ENCODE results near the gene EPHA4.

Gene EPHA4

GRCh38 chr2:221392228-221392881 lies 179.7 kb downstream of the EPHA4 start:
- DNase-seq, result no peak
- no peak for ATAC-seq

- ATAC-seq, result no peak
- DNase-seq, result no peak
Observed at GRCh38 chr2:221390878-221391277, 181.2 kb downstream of the EPHA4 start.

- DNase-seq (no peak), ATAC-seq (no peak)
Observed at GRCh38 chr2:221389904-221390303, 182.2 kb downstream of the EPHA4 start.

- no peak for DNase-seq
- no peak for ATAC-seq
Observed at GRCh38 chr2:221389421-221389820, 182.7 kb downstream of the EPHA4 start.

GRCh38 chr2:221388891-221389290 lies 183.2 kb downstream of the EPHA4 start:
- no peak for ATAC-seq
- no peak for DNase-seq

GRCh38 chr2:221385716-221386115 lies 186.4 kb downstream of the EPHA4 start:
- ATAC-seq (no peak), DNase-seq (no peak)

GRCh38 chr2:221381928-221382488 lies 190.1 kb downstream of the EPHA4 start:
- ATAC-seq (no peak), DNase-seq (no peak)

- no peak for ATAC-seq
Observed at GRCh38 chr2:221380686-221381085, 191.4 kb downstream of the EPHA4 start.

GRCh38 chr2:221380062-221380461 lies 192.0 kb downstream of the EPHA4 start:
- DNase-seq (no peak), ATAC-seq (no peak)

More at GRCh38 chr2:221380686-221381085, 191.4 kb downstream of the EPHA4 start:
- DNase-seq, result no peak

GRCh38 chr2:221377597-221377996 lies 194.5 kb downstream of the EPHA4 start:
- no peak for ATAC-seq
- DNase-seq, result no peak

- ATAC-seq (no peak), DNase-seq (no peak)
Observed at GRCh38 chr2:221377066-221377465, 195.0 kb downstream of the EPHA4 start.

GRCh38 chr2:221374234-221374633 lies 197.9 kb downstream of the EPHA4 start:
- ATAC-seq (no peak), DNase-seq (no peak)

- no peak for ATAC-seq
- no peak for DNase-seq
Observed at GRCh38 chr2:221372907-221373306, 199.2 kb downstream of the EPHA4 start.

GRCh38 chr2:221372159-221372884 lies 199.8 kb downstream of the EPHA4 start:
- DNase-seq, result no peak
- no peak for ATAC-seq

- ATAC-seq (no peak), DNase-seq (no peak)
Observed at GRCh38 chr2:221371347-221371746, 200.8 kb downstream of the EPHA4 start.

- ATAC-seq (no peak), DNase-seq (no peak)
Observed at GRCh38 chr2:221370857-221371211, 201.3 kb downstream of the EPHA4 start.

- ATAC-seq, result no peak
- DNase-seq, result no peak
Observed at GRCh38 chr2:221370076-221370856, 201.8 kb downstream of the EPHA4 start.
